Hematopoietic multipotent progenitor cell (in vitro differentiated cells): Measurements from ENCODE around the gene DRP2. TPM values are rescaled to one million over a fixed set of nuclear protein-coding genes. Genes with fewer than 3 reads are reported as not detected.
"Not testable (repeated sequence)": the region's sequence is repeated elsewhere in the genome, so short reads cannot be mapped to it uniquely, and the experiment has no call there.

ENCODE experiments used
- DNase-seq, 3 donors: peaks; one replicate each; pipeline ENCODE4 v3.0.0-alpha.2; 2011 to 2015; ENCODE audit warnings: low read depth in 2 of 3, low spot score in 2 of 3
- small RNA-seq: library from RNA; depleted of rRNA; stranded (forward); fragments of <200 nt; gene quantifications from one replicate; pipeline ENCODE3, GENCODE V24; 2012
- total RNA-seq: library from RNA; depleted of rRNA; stranded (reverse); fragments of >200 nt; gene quantifications from one replicate; pipeline ENCODE4 v1.2.3, GENCODE V29; 2012

DRP2 gene
- total RNA-seq, 1 donor: under 0.01 TPM

GRCh38 chrX:101237041-101237440 is 17.5 kb downstream of the DRP2 start:
- no peak for DNase-seq

- no peak for DNase-seq
Measured at GRCh38 chrX:101241531-101241930, 21.9 kb downstream of the DRP2 start.

GRCh38 chrX:101252634-101253033 is 33.0 kb downstream of the DRP2 start:
- no peak for DNase-seq

GRCh38 chrX:101257448-101258258 is 38.1 kb downstream of the DRP2 start:
- DNase-seq: peak in 1 of 3 donors; percentile 3

- no peak for DNase-seq
Measured at GRCh38 chrX:101258259-101258581, 38.6 kb downstream of the DRP2 start.

GRCh38 chrX:101260435-101260834 is 40.8 kb downstream of the DRP2 start:
- peak in 1 of 3 donors; percentile 2 for DNase-seq

GRCh38 chrX:101262590-101262989 is 43.0 kb downstream of the DRP2 start:
- DNase-seq: no peak

- no peak for DNase-seq
Measured at GRCh38 chrX:101263766-101264165, 44.2 kb downstream of the DRP2 start.

- no peak for DNase-seq
Measured at GRCh38 chrX:101265869-101266428, 46.4 kb downstream of the DRP2 start.

- DNase-seq: no peak
Measured at GRCh38 chrX:101274198-101274597, 54.6 kb downstream of the DRP2 start.

- DNase-seq: no peak
Measured at GRCh38 chrX:101276238-101276637, 56.7 kb downstream of the DRP2 start.

GRCh38 chrX:101287402-101287801 is 67.8 kb downstream of the DRP2 start:
- peak; percentile 5 to 62 (median 12) for DNase-seq

GRCh38 chrX:101290957-101291603 is 71.5 kb downstream of the DRP2 start, which contains the start of gene TAF7L:
Gene TAF7L (minus strand): TSS chrX:101291334. CDS start chrX:101287543, 3,791 bp downstream.
- DNase-seq: no peak

GRCh38 chrX:101295603-101296002 is 76.0 kb downstream of the DRP2 start:
- not testable (repeated sequence) for DNase-seq

GRCh38 chrX:101303790-101304189 is 84.2 kb downstream of the DRP2 start:
- DNase-seq: no peak

Small RNAs within 50 kb of the gene (small RNA-seq; reads per million reads assigned to genes)
- gene Z70280.1: not detected

Other genes with a start within 250 kb of the DRP2 start
- 17.0 TPM for gene TRMT2B, start 167.7 kb upstream of the DRP2 start, total RNA-seq
- gene TMEM35A, start 140.9 kb upstream of the DRP2 start, total RNA-seq: not detected
- 1.9 TPM for gene CENPI, start 121.6 kb upstream of the DRP2 start, total RNA-seq
- gene TAF7L, start 71.5 kb downstream of the DRP2 start, total RNA-seq: under 0.01 TPM
- 3.0 TPM for gene TIMM8A, start 129.0 kb downstream of the DRP2 start, total RNA-seq
- 37.7 TPM for gene BTK, start 166.4 kb downstream of the DRP2 start, total RNA-seq
- 71.6 TPM for gene RPL36A, start 171.2 kb downstream of the DRP2 start, total RNA-seq
- gene GLA, start 188.1 kb downstream of the DRP2 start, total RNA-seq: 32.3 TPM
- 29.9 TPM for gene HNRNPH2, start 188.4 kb downstream of the DRP2 start, total RNA-seq